ENCODE data around the gene BCL10. TPM values are rescaled to one million over a fixed set of nuclear protein-coding genes. Genes with fewer than 3 reads are reported as not detected.

BCL10 gene
- total RNA-seq, 1 experiment from 2014 or later, result 26.1 TPM

GRCh38 chr1:85224734-85225623 is 51.5 kb downstream of the BCL10 start:
- Mint-ChIP-seq H3K4me1 (peaks cover 36 to 41% of the 10 kb centered on the region in 2 experiments), H3K36me3 (ENCODE audit: insufficient read depth in 1 of 3, low read depth in 3 of 3) (no peaks in the 10 kb centered on the region), H3K9me3 (no peaks in the 10 kb centered on the region; a peak in 2 of 5 replicates), H3K4me3 (peak overlapping the region in 1 of 2 experiments; percentile 47; a peak in 1 of 5 replicates), H3K27ac (peak overlapping the region in 2 of 3 experiments; percentile 72 to 91; a peak in 3 of 7 replicates), H3K27me3 (ENCODE audit: low read depth) (no peaks in the 10 kb centered on the region; the same call in 1 of the 2 replicates)
- H2BK120ac ChIP-seq (ENCODE audit: low read depth, low read length, poor library complexity, severe bottlenecking), result no peak overlapping the region
- H3K27me3 ChIP-seq (ENCODE audit: insufficient read depth, low read length), result no peaks in the 10 kb centered on the region
- H3K27ac ChIP-seq (ENCODE audit: insufficient read length, low read depth, low read length), result no peak overlapping the region
- H3K79me1 ChIP-seq (ENCODE audit: insufficient read depth, low read depth, low read length, poor library complexity, severe bottlenecking), result no peaks in the 10 kb centered on the region
- H3K14ac ChIP-seq (ENCODE audit: insufficient read depth, low read length), result no peak overlapping the region
- no peak overlapping the region for H3K18ac ChIP-seq (ENCODE audit: insufficient read length, low read depth, low read length)
- no peak overlapping the region for H2BK5ac ChIP-seq (ENCODE audit: insufficient read length, low read length)
- no peaks in the 10 kb centered on the region for H4K20me1 ChIP-seq (ENCODE audit: control insufficient read depth, insufficient read depth, insufficient read length)
- no peak overlapping the region for H2AFZ ChIP-seq (ENCODE audit: low read length)
- H3K23ac ChIP-seq (ENCODE audit: insufficient read length, low read depth, low read length), result no peak overlapping the region
- H4K91ac ChIP-seq (ENCODE audit: insufficient read length, low read depth, low read length), result no peak overlapping the region
- peak; percentile 82 for DNase-seq
- no peaks in the 10 kb centered on the region for H3K9me3 ChIP-seq (ENCODE audit: control insufficient read depth, low read depth, low read length)
- H3K56ac ChIP-seq (ENCODE audit: insufficient read length, low read depth, low read length), result no peak overlapping the region
- H3K23me2 ChIP-seq (ENCODE audit: insufficient read length, low read depth, low read length, poor library complexity, severe bottlenecking), result no peaks in the 10 kb centered on the region
- peaks cover 4% of the 10 kb centered on the region; the same call in 1 of the 2 replicates for H3K4me1 ChIP-seq (ENCODE audit: insufficient read depth, low read length)
- no peak overlapping the region for H2AK5ac ChIP-seq (ENCODE audit: insufficient read length, low read length)
- no peaks in the 10 kb centered on the region for H3K79me2 ChIP-seq (ENCODE audit: insufficient read depth, low read length)
- H2BK20ac ChIP-seq (ENCODE audit: low read depth, low read length, poor library complexity, severe bottlenecking), result no peak overlapping the region
- H2BK12ac ChIP-seq (ENCODE audit: insufficient read length, low read depth, low read length), result no peak overlapping the region
- H3K9ac ChIP-seq (ENCODE audit: extremely low read depth, insufficient read length, low read length), result no peak overlapping the region
- H3T11ph ChIP-seq (ENCODE audit: low read length), result no peak overlapping the region
- no peak overlapping the region for H3K4ac ChIP-seq (ENCODE audit: low read depth, low read length)
- H2BK15ac ChIP-seq (ENCODE audit: low read depth, low read length), result no peak overlapping the region
- H4K8ac ChIP-seq (replicated peaks; ENCODE audit: insufficient read length, low read depth, low read length), result no peak overlapping the region
- no CpG with 5 or more reads among the region's 3 CpGs for WGBS (ENCODE audit: extremely low coverage, insufficient read length, low lambda C conversion rate)
- H3K4me2 ChIP-seq (ENCODE audit: insufficient read depth, insufficient read length, low read length), result no peak overlapping the region
- TF ChIP-seq, protein P1, sequence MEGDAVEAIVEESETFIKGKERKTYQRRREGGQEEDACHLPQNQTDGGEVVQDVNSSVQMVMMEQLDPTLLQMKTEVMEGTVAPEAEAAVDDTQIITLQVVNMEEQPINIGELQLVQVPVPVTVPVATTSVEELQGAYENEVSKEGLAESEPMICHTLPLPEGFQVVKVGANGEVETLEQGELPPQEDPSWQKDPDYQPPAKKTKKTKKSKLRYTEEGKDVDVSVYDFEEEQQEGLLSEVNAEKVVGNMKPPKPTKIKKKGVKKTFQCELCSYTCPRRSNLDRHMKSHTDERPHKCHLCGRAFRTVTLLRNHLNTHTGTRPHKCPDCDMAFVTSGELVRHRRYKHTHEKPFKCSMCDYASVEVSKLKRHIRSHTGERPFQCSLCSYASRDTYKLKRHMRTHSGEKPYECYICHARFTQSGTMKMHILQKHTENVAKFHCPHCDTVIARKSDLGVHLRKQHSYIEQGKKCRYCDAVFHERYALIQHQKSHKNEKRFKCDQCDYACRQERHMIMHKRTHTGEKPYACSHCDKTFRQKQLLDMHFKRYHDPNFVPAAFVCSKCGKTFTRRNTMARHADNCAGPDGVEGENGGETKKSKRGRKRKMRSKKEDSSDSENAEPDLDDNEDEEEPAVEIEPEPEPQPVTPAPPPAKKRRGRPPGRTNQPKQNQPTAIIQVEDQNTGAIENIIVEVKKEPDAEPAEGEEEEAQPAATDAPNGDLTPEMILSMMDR (conservative IDR thresholded peaks at IDR 0.05), result no peak
- H4K5ac ChIP-seq (ENCODE audit: insufficient read length, low read depth, low read length), result no peak overlapping the region

All from H9 (cell line).